SHP77 treated with DMSO at 0.1 percent for 48 hours (cell line): ENCODE measurements around the gene MED15.
"Not testable (repeated sequence)": the region's sequence is repeated elsewhere in the genome, so short reads cannot be mapped to it uniquely, and the experiment has no call there.

ENCODE experiments used
- DNase-seq: peaks from one replicate; lab custom pipeline; 2025; lab: John Stamatoyannopoulos, UW

The MED15 gene

GRCh38 chr22:20584029-20584871 is 76.8 kb downstream of the MED15 start:
- DNase-seq, result no peak

GRCh38 chr22:20584872-20585638 is 77.6 kb downstream of the MED15 start:
- no peak for DNase-seq

GRCh38 chr22:20585639-20586402 is 78.4 kb downstream of the MED15 start:
- DNase-seq, result no peak

GRCh38 chr22:20586403-20586745 is 79.0 kb downstream of the MED15 start:
- no peak for DNase-seq

GRCh38 chr22:20587206-20587958 is 80.0 kb downstream of the MED15 start:
- DNase-seq, result no peak

- no peak for DNase-seq
These were observed 80.9 kb downstream of the MED15 start for GRCh38 chr22:20588092-20588842.

GRCh38 chr22:20588843-20589581 is 81.6 kb downstream of the MED15 start:
- no peak for DNase-seq

- DNase-seq, result no peak
These were observed 82.4 kb downstream of the MED15 start for GRCh38 chr22:20589614-20590476.

GRCh38 chr22:20590477-20591294 is 83.3 kb downstream of the MED15 start:
- no peak for DNase-seq

- DNase-seq, result no peak
These were observed 83.9 kb downstream of the MED15 start for GRCh38 chr22:20591295-20591645.

GRCh38 chr22:20591660-20592310 is 84.4 kb downstream of the MED15 start:
- no peak for DNase-seq

GRCh38 chr22:20594038-20594437 is 86.6 kb downstream of the MED15 start:
- not testable (repeated sequence) for DNase-seq

GRCh38 chr22:20594486-20594885 is 87.1 kb downstream of the MED15 start:
- not testable (repeated sequence) for DNase-seq

- DNase-seq, result no peak
These were observed 88.1 kb downstream of the MED15 start for GRCh38 chr22:20595461-20595860.

- DNase-seq, result no peak
These were observed 91.7 kb downstream of the MED15 start for GRCh38 chr22:20599117-20599516.

- no peak for DNase-seq
These were observed 92.8 kb downstream of the MED15 start for GRCh38 chr22:20600137-20600673.

GRCh38 chr22:20601308-20601707 is 93.9 kb downstream of the MED15 start:
- no peak for DNase-seq
